Measurements from ENCODE around the gene CLTB. TPM values are rescaled to one million over a fixed set of nuclear protein-coding genes. Genes with fewer than 3 reads are reported as not detected.

The CLTB gene
- total RNA-seq, 1 experiment from 2014 or later: 58.6 TPM

- TF ChIP-seq JUND (IDR thresholded peaks at IDR 0.05) (0 out of 2 replicates have a peak, but pooled peaks have one; percentile 4), CBX3 (IDR thresholded peaks at IDR 0.05; ENCODE audit: low read depth) (peak; percentile 75), FOSL1 (IDR thresholded peaks at IDR 0.05; ENCODE audit: low read depth) (no peak), POLR2AphosphoS5 (IDR thresholded peaks at IDR 0.05; ENCODE audit: low read depth, low read length) (peak; percentile 74; the same call in 1 of the 2 replicates), SRF (IDR thresholded peaks at IDR 0.05; ENCODE audit: low read depth) (no peak), CEBPB (IDR thresholded peaks at IDR 0.05; ENCODE audit: low read depth) (no peak), ZFX (IDR thresholded peaks at IDR 0.05) (peak; percentile 58), EZH2phosphoT487 (IDR thresholded peaks at IDR 0.05; ENCODE audit: borderline replicate concordance) (no peak), SIN3A (IDR thresholded peaks at IDR 0.05; ENCODE audit: low read depth) (peak; percentile 16; the same call in 1 of the 2 replicates), POLR2A (IDR thresholded peaks at IDR 0.05; ENCODE audit: borderline replicate concordance, extremely low read depth, insufficient read depth, insufficient read length) (no peak)
Measured at GRCh38 chr5:176415952-176416924, at the start of gene CLTB (continued).

- Histone ChIP-seq H3K9ac (ENCODE audit: low read length) (no peak overlapping the region), H3K9me3 (ENCODE audit: control insufficient read depth in 1 of 2, insufficient read depth in 1 of 2, low read depth in 1 of 2, low read length in 2 of 2) (no peaks in the 10 kb centered on the region), H3K9me2 (ENCODE audit: insufficient read depth) (no peaks in the 10 kb centered on the region), H2AFZ (ENCODE audit: low read depth, low read length, poor library complexity, severe bottlenecking) (no peak overlapping the region), H3K27me3 (ENCODE audit: insufficient read depth, low read length) (no peaks in the 10 kb centered on the region), H3K4me2 (ENCODE audit: low read length) (no peak overlapping the region), H4K20me1 (ENCODE audit: insufficient read depth) (peaks cover 10% of the 10 kb centered on the region; the same call in 1 of the 2 replicates), H3K4me1 (ENCODE audit: control insufficient read depth in 1 of 2, insufficient read depth in 2 of 2, low read length in 2 of 2) (peaks cover 0 to 12% of the 10 kb centered on the region in 2 experiments; a peak in 2 of 4 replicates), H3K79me2 (ENCODE audit: insufficient read depth, low read length) (peaks cover 98% of the 10 kb centered on the region), H3K27ac (ENCODE audit: low read depth, low read length) (no peak overlapping the region), H3K4me3 (replicated peaks in 1 of 2; ENCODE audit: low read depth in 1 of 2, low read length in 2 of 2) (no peak overlapping the region), H3K36me3 (ENCODE audit: control insufficient read depth in 1 of 2, insufficient read depth in 2 of 2, low read length in 2 of 2) (peaks cover 2 to 3% of the 10 kb centered on the region in 2 experiments; a peak in 1 of 4 replicates)
- no peak for DNase-seq (ENCODE audit: low read depth, low spot score)
- ATAC-seq: no peak
- ChIA-PET RAD21 (ENCODE audit: low non-redundant PET in 1 of 2, low total read pairs in 2 of 2, uncharacterized antibody in 2 of 2, unreplicated experiment in 2 of 2) (no interaction called here), CTCF (no interaction called here), POLR2A (no interaction called here)
- no TSS peak for BruUV-seq (replicated peaks)
- intact Hi-C loops (cut with micrococcal nuclease): no loop called here
- TF ChIP-seq CBX3 (IDR thresholded peaks at IDR 0.05; ENCODE audit: low read depth) (no peak), EZH2phosphoT487 (IDR thresholded peaks at IDR 0.05; ENCODE audit: borderline replicate concordance) (no peak), YY1 (IDR thresholded peaks at IDR 0.05; ENCODE audit: extremely low read depth, insufficient replicate concordance, low read depth, low read length) (no peak), ATF3 (IDR thresholded peaks at IDR 0.05) (no peak), ELF1 (IDR thresholded peaks at IDR 0.05; ENCODE audit: borderline replicate concordance, low read depth) (no peak), TCF7L2 (IDR thresholded peaks at IDR 0.05; ENCODE audit: borderline replicate concordance, extremely low read depth, insufficient read depth, insufficient read length) (no peak), MAX (IDR thresholded peaks at IDR 0.05) (no peak), ZBTB33 (IDR thresholded peaks at IDR 0.05; ENCODE audit: extremely low read depth, insufficient replicate concordance, low read length) (no peak), ZFX (IDR thresholded peaks at IDR 0.05) (no peak), SP1 (IDR thresholded peaks at IDR 0.05; ENCODE audit: low read depth) (no peak), REST (IDR thresholded peaks at IDR 0.05; ENCODE audit: low read depth) (no peak), FOSL1 (IDR thresholded peaks at IDR 0.05; ENCODE audit: low read depth) (no peak)
Measured at GRCh38 chr5:176463113-176463764, 46.9 kb upstream of the CLTB start.
